ENCODE data around the gene RND2. TPM values are rescaled to one million over a fixed set of nuclear protein-coding genes. Genes with fewer than 3 reads are reported as not detected.
A peak's percentile ranks its signal among the peaks of the same experiment; 100 is the strongest.

The RND2 gene
- total and polyA plus RNA-seq, 2 experiments from 2014 or later = 18.5 to 22.9 TPM

- Histone ChIP-seq H4K20me1 (replicated peaks; ENCODE audit: insufficient read depth) (peaks cover 10% of the 10 kb centered on the region), H3K36me3 (ENCODE audit: insufficient read depth) (peaks cover 9% of the 10 kb centered on the region; the same call in 1 of the 2 replicates), H3K4me3 (no peak overlapping the region), H2AFZ (no peak overlapping the region), H3K4me1 (ENCODE audit: insufficient read depth) (peaks cover 28% of the 10 kb centered on the region), H3K27me3 (ENCODE audit: insufficient read depth) (no peaks in the 10 kb centered on the region), H3K9me2 (ENCODE audit: insufficient read depth) (no peaks in the 10 kb centered on the region), H3K79me2 (replicated peaks; ENCODE audit: insufficient read depth) (peaks cover 34% of the 10 kb centered on the region), H3K4me2 (peak overlapping the region; percentile 97), H3K27ac (ENCODE audit: low read depth) (no peak overlapping the region), H3F3A (replicated peaks; ENCODE audit: low read depth) (peaks cover 12% of the 10 kb centered on the region; the same call in 1 of the 2 replicates)
- Mint-ChIP-seq H3K27ac (peak overlapping the region; percentile 91), H3K4me3 (peak overlapping the region; percentile 95), H3K36me3 (ENCODE audit: low read depth) (peaks cover 52% of the 10 kb centered on the region), H3K9me3 (no peaks in the 10 kb centered on the region), H3K27me3 (ENCODE audit: insufficient read depth, low read depth, poor library complexity) (peaks cover 10% of the 10 kb centered on the region), H3K4me1 (peaks cover 43% of the 10 kb centered on the region)
- TF ChIP-seq ETS1 (IDR thresholded peaks at IDR 0.05) (no peak), ZNF114 (CRISPR knock-in tag; IDR thresholded peaks at IDR 0.05) (no peak), REST (IDR thresholded peaks at IDR 0.05; ENCODE audit: unreplicated experiment) (no peak), CREB1 (CRISPR knock-in tag; IDR thresholded peaks at IDR 0.05; ENCODE audit: low read depth) (no peak), POLR2AphosphoS5 (IDR thresholded peaks at IDR 0.05; ENCODE audit: low read depth) (no peak), ZNF331 (CRISPR knock-in tag; IDR thresholded peaks at IDR 0.05; ENCODE audit: low read depth) (no peak), EZH2phosphoT487 (IDR thresholded peaks at IDR 0.05; ENCODE audit: unreplicated experiment) (no peak), EZH2 (IDR thresholded peaks at IDR 0.05; ENCODE audit: low read depth, unreplicated experiment) (no peak), STAT1 (IDR thresholded peaks at IDR 0.05; ENCODE audit: unreplicated experiment) (no peak), JUNB (IDR thresholded peaks at IDR 0.05; ENCODE audit: unreplicated experiment) (no peak), ZNF462 (CRISPR knock-in tag; IDR thresholded peaks at IDR 0.05) (no peak), NANOG (IDR thresholded peaks at IDR 0.05; ENCODE audit: borderline replicate concordance) (no peak), CTCF (conservative IDR thresholded peaks at IDR 0.05; ENCODE audit: low read depth in 2 of 2) (no peak)
- ATAC-seq = no peak
- DNase-seq (ENCODE audit: low spot score) = no peak
These were observed 5.6 kb upstream of the RND2 start for GRCh38 chr17:43019418-43019817.

Data from GM23338 (cell line).